HEK293 (cell line): ENCODE measurements around the gene RALGAPA1.

Experiments used
- CTCF ChIA-PET: fragments of 350-600 bp; formaldehyde crosslinking; extraction: SDS; loops from one replicate; lab custom pipeline; 2021; ENCODE audit warnings: antibody characterized with exemption; lab: Yijun Ruan, JAX
- POLR2A ChIA-PET: fragments of 300-600 bp; formaldehyde crosslinking; extraction: SDS; loops from one replicate; lab custom pipeline; 2020; ENCODE audit warnings: antibody characterized with exemption, inconsistent platforms; lab: Yijun Ruan, JAX
- H3K27ac ChIP-seq: fragments of 200-500 bp; sonication (Bioruptor generic); 2 replicates; pipeline ENCODE4 v1.5.1; 2014; ENCODE audit warnings: low read depth, low read length, control low read depth, inconsistent platforms; ENCODE audit errors: extremely low read depth
- H3K36me3 ChIP-seq, 2 experiments: fragments of 200-500 bp in 1 of 2; sonication (Bioruptor generic) in 1 of 2; 1 replicate in 1 of 2; 2 replicates in 1 of 2; pipeline ENCODE4 v1.5.1; 2014 to 2017; ENCODE audit warnings: inconsistent platforms in 2 of 2, low read length in 2 of 2; ENCODE audit not compliant: control insufficient read depth in 2 of 2, insufficient read depth in 1 of 2
- H3K4me1 ChIP-seq: fragments of 200-500 bp; sonication (Bioruptor generic); 2 replicates; pipeline ENCODE4 v1.5.1; 2014; ENCODE audit warnings: mild to moderate bottlenecking, low read length, inconsistent platforms; ENCODE audit not compliant: control insufficient read depth, insufficient read depth
- H3K4me3 ChIP-seq: 2 replicates; pipeline ENCODE4 v1.5.1; 2011; ENCODE audit warnings: low read depth, mild to moderate bottlenecking, control low read depth, low read length, moderate library complexity
- H3K9me3 ChIP-seq: fragments of 200-500 bp; sonication (Bioruptor generic); 2 replicates; pipeline ENCODE4 v1.5.1; 2014; ENCODE audit warnings: low read depth, low read length, inconsistent platforms; ENCODE audit not compliant: control insufficient read depth, insufficient read depth
- EGR2 ChIP-seq: fragments of 450-650 bp; formaldehyde crosslinking; IDR thresholded peaks from 2 replicates; pipeline ENCODE4 v1.5.1; 2016; ENCODE audit warnings: low read depth, missing biosample characterization, missing genetic modification characterization
- GFI1B ChIP-seq: fragments of 450-650 bp; formaldehyde crosslinking; IDR thresholded peaks from 2 replicates; pipeline ENCODE4 v1.5.1; 2016; ENCODE audit warnings: missing biosample characterization, missing genetic modification characterization
- GLI2 ChIP-seq: fragments of 450-650 bp; formaldehyde crosslinking; IDR thresholded peaks from 2 replicates; pipeline ENCODE4; 2017; ENCODE audit warnings: missing biosample characterization, missing genetic modification characterization, low read depth, borderline replicate concordance
- GLI4 ChIP-seq: fragments of 450-650 bp; formaldehyde crosslinking; IDR thresholded peaks from 2 replicates; pipeline ENCODE4 v1.5.1; 2016; ENCODE audit warnings: missing biosample characterization, missing genetic modification characterization
- PATZ1 ChIP-seq: fragments of 450-650 bp; formaldehyde crosslinking; IDR thresholded peaks from 2 replicates; pipeline ENCODE4 v1.5.1; 2016; ENCODE audit warnings: missing biosample characterization, missing genetic modification characterization
- SP7 ChIP-seq: fragments of 450-650 bp; formaldehyde crosslinking; IDR thresholded peaks from 2 replicates; pipeline ENCODE4 v1.5.1; 2016; ENCODE audit warnings: missing biosample characterization, missing genetic modification characterization
- TRIM28 ChIP-seq: IDR thresholded peaks from 2 replicates; pipeline ENCODE4 v1.6.1; 2011; ENCODE audit warnings: low read length, control low read depth, borderline replicate concordance
- YY1 ChIP-seq: fragments of 450-650 bp; formaldehyde crosslinking; IDR thresholded peaks from 2 replicates; pipeline ENCODE4 v1.5.1; 2018; ENCODE audit warnings: missing biosample characterization, missing genetic modification characterization
- ZBTB1 ChIP-seq: fragments of 450-650 bp; formaldehyde crosslinking; IDR thresholded peaks from 2 replicates; pipeline ENCODE4 v1.5.1; 2016; ENCODE audit warnings: missing biosample characterization, missing genetic modification characterization
- ZBTB7A ChIP-seq: fragments of 450-650 bp; formaldehyde crosslinking; IDR thresholded peaks from 2 replicates; pipeline ENCODE4 v1.5.1; 2016; ENCODE audit warnings: low read depth, missing biosample characterization, missing genetic modification characterization
- ZEB2 ChIP-seq: fragments of 450-650 bp; formaldehyde crosslinking; IDR thresholded peaks from 2 replicates; pipeline ENCODE4 v1.5.1; 2016; ENCODE audit warnings: missing biosample characterization, missing genetic modification characterization
- ZNF155 ChIP-seq: fragments of 450-650 bp; formaldehyde crosslinking; IDR thresholded peaks from 2 replicates; pipeline ENCODE4 v1.5.1; 2016; ENCODE audit warnings: missing biosample characterization, missing genetic modification characterization
- ZNF211 ChIP-seq: fragments of 450-650 bp; formaldehyde crosslinking; IDR thresholded peaks from 2 replicates; pipeline ENCODE4 v1.5.1; 2016; ENCODE audit warnings: low read depth, missing biosample characterization, missing genetic modification characterization
- ZNF266 ChIP-seq: fragments of 450-650 bp; formaldehyde crosslinking; IDR thresholded peaks from 2 replicates; pipeline ENCODE4 v1.5.1; 2016; ENCODE audit warnings: missing biosample characterization, missing genetic modification characterization, low read depth
- ZNF324 ChIP-seq: fragments of 450-650 bp; formaldehyde crosslinking; IDR thresholded peaks from 2 replicates; pipeline ENCODE4 v1.5.1; 2016; ENCODE audit warnings: missing biosample characterization, missing genetic modification characterization
- ZNF404 ChIP-seq: fragments of 450-650 bp; formaldehyde crosslinking; IDR thresholded peaks from 2 replicates; pipeline ENCODE4 v1.5.1; 2017; ENCODE audit warnings: missing biosample characterization, missing genetic modification characterization
- ZNF416 ChIP-seq: fragments of 450-650 bp; formaldehyde crosslinking; IDR thresholded peaks from 2 replicates; pipeline ENCODE4 v1.5.1; 2016; ENCODE audit warnings: missing biosample characterization, missing genetic modification characterization
- ZNF426 ChIP-seq: fragments of 450-650 bp; formaldehyde crosslinking; IDR thresholded peaks from 2 replicates; pipeline ENCODE4 v1.5.1; 2017; ENCODE audit warnings: missing biosample characterization, missing genetic modification characterization, mild to moderate bottlenecking, inconsistent platforms, moderate library complexity
- ZNF488 ChIP-seq: fragments of 450-650 bp; formaldehyde crosslinking; IDR thresholded peaks from 2 replicates; pipeline ENCODE4 v1.5.1; 2016; ENCODE audit warnings: missing biosample characterization, missing genetic modification characterization
- ZNF560 ChIP-seq: fragments of 450-650 bp; formaldehyde crosslinking; IDR thresholded peaks from 2 replicates; pipeline ENCODE4 v1.5.1; 2017; ENCODE audit warnings: missing biosample characterization, missing genetic modification characterization, borderline replicate concordance
- ZNF585B ChIP-seq: fragments of 450-650 bp; formaldehyde crosslinking; IDR thresholded peaks from 2 replicates; pipeline ENCODE4 v1.5.1; 2016; ENCODE audit warnings: missing biosample characterization, missing genetic modification characterization
- ZNF645 ChIP-seq: fragments of 450-650 bp; formaldehyde crosslinking; IDR thresholded peaks from 2 replicates; pipeline ENCODE4; 2016; ENCODE audit warnings: missing biosample characterization, missing genetic modification characterization
- ZNF837 ChIP-seq: fragments of 450-650 bp; formaldehyde crosslinking; IDR thresholded peaks from 2 replicates; pipeline ENCODE4 v1.5.1; 2016; ENCODE audit warnings: missing biosample characterization, missing genetic modification characterization
- TF ChIP-seq, protein P1 (sequence below): fragments of 450-650 bp; formaldehyde crosslinking; IDR thresholded peaks from 2 replicates; pipeline ENCODE4 v1.5.1; 2016; ENCODE audit warnings: missing biosample characterization, missing genetic modification characterization
- TF ChIP-seq, protein P2 (sequence below): fragments of 450-650 bp; formaldehyde crosslinking; IDR thresholded peaks from 2 replicates; pipeline ENCODE4 v1.5.1; 2016; ENCODE audit warnings: missing biosample characterization, missing genetic modification characterization

The RALGAPA1 gene

DNA sequence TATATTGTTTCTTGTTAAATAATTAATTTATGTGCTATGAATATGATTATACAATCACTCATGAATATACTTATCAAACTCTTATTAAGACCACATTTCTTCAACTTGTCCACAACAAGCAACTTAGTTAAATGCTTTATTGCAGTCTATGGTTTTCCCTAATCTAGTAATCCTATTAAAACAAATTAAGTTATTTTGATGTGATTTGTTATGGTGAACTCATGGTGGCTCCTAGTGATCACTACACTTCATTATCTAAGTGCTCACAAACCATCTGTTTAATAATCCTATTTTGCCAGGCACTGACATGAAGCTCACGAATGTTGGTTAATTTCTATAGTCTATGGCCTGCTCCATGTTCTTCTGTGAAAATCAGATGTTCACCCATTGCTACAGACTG, 232.2 kb downstream of the RALGAPA1 start:
- Histone ChIP-seq H3K4me3 (no peak overlapping the region), H3K36me3 (no peaks in the 10 kb centered on the region), H3K4me1 (no peaks in the 10 kb centered on the region), H3K27ac (no peak overlapping the region), H3K9me3 (no peaks in the 10 kb centered on the region)
- POLR2A ChIA-PET, result no interaction called here
- TF ChIP-seq TRIM28 (no peak), GFI1B (tag by site-specific recombination) (no peak), PATZ1 (no peak), ZNF585B (tag by site-specific recombination) (no peak), ZBTB7A (tag by site-specific recombination) (no peak), ZNF645 (no peak), ZNF488 (no peak), ZEB2 (tag by site-specific recombination) (no peak), ZBTB1 (tag by site-specific recombination) (no peak), ZNF416 (no peak), ZNF324 (no peak), EGR2 (tag by site-specific recombination) (no peak), GLI2 (tag by site-specific recombination) (no peak), ZNF560 (tag by site-specific recombination) (no peak), ZNF211 (tag by site-specific recombination) (no peak), ZNF266 (tag by site-specific recombination) (no peak), GLI4 (tag by site-specific recombination) (no peak)
- TF ChIP-seq, protein P1, sequence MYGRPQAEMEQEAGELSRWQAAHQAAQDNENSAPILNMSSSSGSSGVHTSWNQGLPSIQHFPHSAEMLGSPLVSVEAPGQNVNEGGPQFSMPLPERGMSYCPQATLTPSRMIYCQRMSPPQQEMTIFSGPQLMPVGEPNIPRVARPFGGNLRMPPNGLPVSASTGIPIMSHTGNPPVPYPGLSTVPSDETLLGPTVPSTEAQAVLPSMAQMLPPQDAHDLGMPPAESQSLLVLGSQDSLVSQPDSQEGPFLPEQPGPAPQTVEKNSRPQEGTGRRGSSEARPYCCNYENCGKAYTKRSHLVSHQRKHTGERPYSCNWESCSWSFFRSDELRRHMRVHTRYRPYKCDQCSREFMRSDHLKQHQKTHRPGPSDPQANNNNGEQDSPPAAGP, result no peak
- TF ChIP-seq, protein P2, sequence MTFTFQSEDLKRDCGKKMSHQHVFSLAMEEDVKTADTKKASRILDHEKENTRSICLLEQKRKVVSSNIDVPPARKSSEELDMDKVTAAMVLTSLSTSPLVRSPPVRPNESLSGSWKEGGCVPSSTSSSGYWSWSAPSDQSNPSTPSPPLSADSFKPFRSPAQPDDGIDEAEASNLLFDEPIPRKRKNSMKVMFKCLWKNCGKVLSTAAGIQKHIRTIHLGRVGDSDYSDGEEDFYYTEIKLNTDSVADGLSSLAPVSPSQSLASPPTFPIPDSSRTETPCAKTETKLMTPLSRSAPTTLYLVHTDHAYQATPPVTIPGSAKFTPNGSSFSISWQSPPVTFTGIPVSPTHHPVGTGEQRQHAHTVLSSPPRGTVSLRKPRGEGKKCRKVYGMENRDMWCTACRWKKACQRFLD (tag by site-specific recombination), result no peak
- TF ChIP-seq, all 188 proteins: peak for 0
- CTCF ChIA-PET, result interaction anchor here (0.6 kb wide), 1 partner anchor 209 kb away, joined by 3 read pairs; no protein-coding TSS in a partner anchor

DNA sequence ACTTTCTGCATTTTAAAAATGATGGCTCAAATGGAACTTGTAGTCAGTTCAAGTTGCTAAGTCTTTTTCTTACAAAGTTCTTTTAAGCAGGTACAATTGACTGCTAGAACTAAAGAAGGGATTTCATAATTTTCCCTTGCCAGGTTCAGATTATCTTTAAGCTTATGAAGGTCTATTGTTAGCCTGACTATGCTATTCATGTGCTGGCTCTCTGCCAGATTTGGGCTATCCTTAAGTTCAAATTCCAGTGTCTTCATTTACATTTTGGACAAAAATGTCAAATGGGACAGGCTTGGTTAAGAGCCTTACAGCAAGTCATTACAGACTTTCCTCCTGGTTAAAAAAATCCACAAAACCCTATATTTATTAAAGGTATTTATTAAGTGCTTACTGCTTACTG, 232.8 kb downstream of the RALGAPA1 start:
- Histone ChIP-seq H3K4me1 (no peaks in the 10 kb centered on the region), H3K4me3 (no peak overlapping the region), H3K27ac (no peak overlapping the region), H3K9me3 (no peaks in the 10 kb centered on the region), H3K36me3 (no peaks in the 10 kb centered on the region; a peak in 1 of 3 replicates)
- CTCF ChIA-PET, result interaction anchor here (0.6 kb wide), 1 partner anchor 210 kb away, joined by 3 read pairs; no protein-coding TSS in a partner anchor
- TF ChIP-seq ZNF837 (tag by site-specific recombination) (no peak), YY1 (tag by site-specific recombination) (no peak), ZNF155 (no peak), SP7 (tag by site-specific recombination) (no peak), ZNF404 (tag by site-specific recombination) (no peak), ZNF426 (tag by site-specific recombination) (no peak)
- POLR2A ChIA-PET, result no interaction called here
